AG08396 (cell line): ENCODE data around the gene SRP19.
"Not testable (repeated sequence)": the region's sequence is repeated elsewhere in the genome, so short reads cannot be mapped to it uniquely, and the experiment has no call there.

Experiments used
- DNase-seq: peaks from one replicate; pipeline ENCODE4 v3.0.0; 2012; ENCODE audit warnings: low spot score, mixed read lengths

Gene SRP19

GRCh38 chr5:112870966-112871365 is 9.9 kb downstream of the SRP19 start:
- DNase-seq: no peak

GRCh38 chr5:112876362-112876761 is 15.3 kb downstream of the SRP19 start:
- no peak for DNase-seq

- no peak for DNase-seq
Observed at GRCh38 chr5:112878101-112878500, 17.0 kb downstream of the SRP19 start.

GRCh38 chr5:112878760-112879159 is 17.7 kb downstream of the SRP19 start:
- DNase-seq: no peak

- no peak for DNase-seq
Observed at GRCh38 chr5:112880219-112880964, 19.3 kb downstream of the SRP19 start.

- no peak for DNase-seq
Observed at GRCh38 chr5:112883192-112883591, 22.1 kb downstream of the SRP19 start.

GRCh38 chr5:112885001-112885400 is 23.9 kb downstream of the SRP19 start:
- no peak for DNase-seq

- DNase-seq: no peak
Observed at GRCh38 chr5:112886975-112887374, 25.9 kb downstream of the SRP19 start.

- DNase-seq: not testable (repeated sequence)
Observed at GRCh38 chr5:112892066-112892465, 31.0 kb downstream of the SRP19 start.

- DNase-seq: no peak
Observed at GRCh38 chr5:112892776-112893175, 31.7 kb downstream of the SRP19 start.

- DNase-seq: no peak
Observed at GRCh38 chr5:112895682-112896081, 34.6 kb downstream of the SRP19 start.

GRCh38 chr5:112902561-112902960 is 41.5 kb downstream of the SRP19 start:
- no peak for DNase-seq

- DNase-seq: not testable (repeated sequence)
Observed at GRCh38 chr5:112904996-112905395, 43.9 kb downstream of the SRP19 start.

- no peak for DNase-seq
Observed at GRCh38 chr5:112906637-112907036, 45.5 kb downstream of the SRP19 start.

GRCh38 chr5:112907166-112907631 is 46.1 kb downstream of the SRP19 start:
- DNase-seq: no peak

GRCh38 chr5:112908854-112909253 is 47.8 kb downstream of the SRP19 start:
- DNase-seq: no peak

GRCh38 chr5:112910529-112910928 is 49.4 kb downstream of the SRP19 start:
- DNase-seq: no peak

GRCh38 chr5:112914584-112914983 is 53.5 kb downstream of the SRP19 start:
- no peak for DNase-seq

GRCh38 chr5:112915831-112916230 is 54.7 kb downstream of the SRP19 start:
- no peak for DNase-seq

GRCh38 chr5:112917453-112917995 is 56.4 kb downstream of the SRP19 start:
- DNase-seq: no peak

GRCh38 chr5:112918136-112918535 is 57.0 kb downstream of the SRP19 start:
- DNase-seq: no peak

GRCh38 chr5:112918679-112919078 is 57.6 kb downstream of the SRP19 start:
- DNase-seq: peak; percentile 47
